Ammon's horn (tissue), 1 donor: ENCODE measurements around the gene ANAPC7.
"Not testable (repeated sequence)": the region's sequence is repeated elsewhere in the genome, so short reads cannot be mapped to it uniquely, and the experiment has no call there.

ENCODE experiments used
- DNase-seq: peaks from one replicate; pipeline ENCODE4 v3.0.0-alpha.2; 2016; ENCODE audit warnings: low spot score

Gene ANAPC7

GRCh38 chr12:110403146-110403975 lies at the start of gene ANAPC7:
Gene ANAPC7, minus strand, starts transcription at chr12:110403708. Its CDS starts 81 bp downstream, at chr12:110403627.
- peak; percentile 92 for DNase-seq

GRCh38 chr12:110451263-110451662 lies 47.8 kb upstream of the ANAPC7 start:
- peak; percentile 26 for DNase-seq

GRCh38 chr12:110449799-110450497 lies 46.4 kb upstream of the ANAPC7 start, which contains the start of gene ARPC3:
Gene ARPC3, minus strand, starts transcription at chr12:110450337. Its CDS starts 77 bp downstream, at chr12:110450260.
- DNase-seq, result peak; percentile 98

GRCh38 chr12:110444455-110444854 lies 40.9 kb upstream of the ANAPC7 start:
- DNase-seq, result no peak

- DNase-seq, result no peak
Measured at GRCh38 chr12:110436231-110436630, 32.7 kb upstream of the ANAPC7 start.

- no peak for DNase-seq
Measured at GRCh38 chr12:110431957-110432587, 28.6 kb upstream of the ANAPC7 start.

GRCh38 chr12:110429676-110430075 lies 26.2 kb upstream of the ANAPC7 start:
- not testable (repeated sequence) for DNase-seq

GRCh38 chr12:110426406-110426805 lies 22.9 kb upstream of the ANAPC7 start:
- no peak for DNase-seq

- DNase-seq, result no peak
Measured at GRCh38 chr12:110424237-110424636, 20.7 kb upstream of the ANAPC7 start.

- no peak for DNase-seq
Measured at GRCh38 chr12:110421701-110422100, 18.2 kb upstream of the ANAPC7 start.

- no peak for DNase-seq
Measured at GRCh38 chr12:110421159-110421661, 17.7 kb upstream of the ANAPC7 start.

GRCh38 chr12:110420644-110421043 lies 17.1 kb upstream of the ANAPC7 start:
- DNase-seq, result not testable (repeated sequence)

GRCh38 chr12:110417113-110417512 lies 13.6 kb upstream of the ANAPC7 start:
- not testable (repeated sequence) for DNase-seq

GRCh38 chr12:110410086-110410485 lies 6.6 kb upstream of the ANAPC7 start:
- not testable (repeated sequence) for DNase-seq

GRCh38 chr12:110405126-110405662 lies 1.7 kb upstream of the ANAPC7 start:
- DNase-seq, result not testable (repeated sequence)

GRCh38 chr12:110403976-110404682 lies 621 bp upstream of the ANAPC7 start:
- peak; percentile 69 for DNase-seq

- DNase-seq, result no peak
Measured at GRCh38 chr12:110382683-110383082, 20.8 kb downstream of the ANAPC7 start.

GRCh38 chr12:110379631-110380030 lies 23.9 kb downstream of the ANAPC7 start:
- no peak for DNase-seq

- no peak for DNase-seq
Measured at GRCh38 chr12:110379197-110379596, 24.3 kb downstream of the ANAPC7 start.

GRCh38 chr12:110378131-110378790 lies 25.2 kb downstream of the ANAPC7 start:
- not testable (repeated sequence) for DNase-seq
